Measurements from ENCODE around the gene DRAM2. TPM values are rescaled to one million over a fixed set of nuclear protein-coding genes. Genes with fewer than 3 reads are reported as not detected.

The DRAM2 gene
- total and polyA plus RNA-seq, 9 of the 15 experiments (the other 6 are each of a cell fraction or from before 2014, with no cell fraction given): 29.0 to 161 (median 53.5) TPM

GRCh38 chr1:111101854-111102642 is 37.8 kb downstream of the DRAM2 start (continued):
- TF ChIP-seq, protein P1, sequence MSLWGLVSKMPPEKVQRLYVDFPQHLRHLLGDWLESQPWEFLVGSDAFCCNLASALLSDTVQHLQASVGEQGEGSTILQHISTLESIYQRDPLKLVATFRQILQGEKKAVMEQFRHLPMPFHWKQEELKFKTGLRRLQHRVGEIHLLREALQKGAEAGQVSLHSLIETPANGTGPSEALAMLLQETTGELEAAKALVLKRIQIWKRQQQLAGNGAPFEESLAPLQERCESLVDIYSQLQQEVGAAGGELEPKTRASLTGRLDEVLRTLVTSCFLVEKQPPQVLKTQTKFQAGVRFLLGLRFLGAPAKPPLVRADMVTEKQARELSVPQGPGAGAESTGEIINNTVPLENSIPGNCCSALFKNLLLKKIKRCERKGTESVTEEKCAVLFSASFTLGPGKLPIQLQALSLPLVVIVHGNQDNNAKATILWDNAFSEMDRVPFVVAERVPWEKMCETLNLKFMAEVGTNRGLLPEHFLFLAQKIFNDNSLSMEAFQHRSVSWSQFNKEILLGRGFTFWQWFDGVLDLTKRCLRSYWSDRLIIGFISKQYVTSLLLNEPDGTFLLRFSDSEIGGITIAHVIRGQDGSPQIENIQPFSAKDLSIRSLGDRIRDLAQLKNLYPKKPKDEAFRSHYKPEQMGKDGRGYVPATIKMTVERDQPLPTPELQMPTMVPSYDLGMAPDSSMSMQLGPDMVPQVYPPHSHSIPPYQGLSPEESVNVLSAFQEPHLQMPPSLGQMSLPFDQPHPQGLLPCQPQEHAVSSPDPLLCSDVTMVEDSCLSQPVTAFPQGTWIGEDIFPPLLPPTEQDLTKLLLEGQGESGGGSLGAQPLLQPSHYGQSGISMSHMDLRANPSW (CRISPR knock-in tag; IDR thresholded peaks at IDR 0.05): no peak
- no peak for TF ChIP-seq BRF2 (IDR thresholded peaks at IDR 0.05; ENCODE audit: borderline replicate concordance, insufficient read depth, insufficient read length)
- no peak for TF ChIP-seq ZNF785 (CRISPR knock-in tag; IDR thresholded peaks at IDR 0.05)
- peak; percentile 77 for TF ChIP-seq SMARCA4 (IDR thresholded peaks at IDR 0.05)
- TF ChIP-seq COPS2 (conservative IDR thresholded peaks at IDR 0.05): no peak
- no peak for TF ChIP-seq ZNF12 (CRISPR knock-in tag; IDR thresholded peaks at IDR 0.05)
- 0 out of 2 replicates have a peak, but pooled peaks have one; percentile 11 for TF ChIP-seq TAL1 (IDR thresholded peaks at IDR 0.05)
- no peak for TF ChIP-seq MLX (CRISPR knock-in tag; conservative IDR thresholded peaks at IDR 0.05)
- TF ChIP-seq GTF2E2 (tag; IDR thresholded peaks at IDR 0.05): no peak
- TF ChIP-seq JUND (IDR thresholded peaks at IDR 0.05; ENCODE audit: borderline replicate concordance, low read depth, low read length): peak; percentile 83
- peak; percentile 66; the same call in 2 of the 3 replicates for TF ChIP-seq JUND (tag; IDR thresholded peaks at IDR 0.05; ENCODE audit: borderline replicate concordance, low read depth, low read length)
- no peak for TF ChIP-seq EGR1 (conservative IDR thresholded peaks at IDR 0.05)
- 0 out of 2 replicates have a peak, but pooled peaks have one; percentile 19 for TF ChIP-seq MTA1 (IDR thresholded peaks at IDR 0.05; ENCODE audit: borderline replicate concordance)
- TF ChIP-seq HDAC8 (tag; IDR thresholded peaks at IDR 0.05): no peak
- peak in 1 of 3 experiments; percentile 67 for TF ChIP-seq YY1 (IDR thresholded peaks at IDR 0.05; ENCODE audit: borderline replicate concordance in 1 of 3, control insufficient read depth in 1 of 3, extremely low read depth in 1 of 3, insufficient read depth in 3 of 3, insufficient read length in 1 of 3, insufficient replicate concordance in 2 of 3, low read depth in 1 of 3, low read length in 2 of 3)
- TF ChIP-seq SREBF1 (IDR thresholded peaks at IDR 0.05; ENCODE audit: borderline replicate concordance, low read depth, low read length): no peak
- no peak; a peak in 1 of 3 replicates for TF ChIP-seq CBX3 (IDR thresholded peaks at IDR 0.05; ENCODE audit: borderline replicate concordance in 1 of 2, low read length in 2 of 2)
- TF ChIP-seq CTCFL (IDR thresholded peaks at IDR 0.05; ENCODE audit: borderline replicate concordance, insufficient read depth, low read depth, low read length, poor library complexity, severe bottlenecking): no peak
- TF ChIP-seq SMARCE1 (IDR thresholded peaks at IDR 0.05): peak; percentile 80
- no peak for TF ChIP-seq ZNF384 (IDR thresholded peaks at IDR 0.05; ENCODE audit: low read depth, low read length)
- no peak for TF ChIP-seq ZNF583 (CRISPR knock-in tag; IDR thresholded peaks at IDR 0.05)

Measured in K562 (cell line).